GM19025 (cell line): ENCODE measurements around the gene RAPGEF1.
"Not testable (repeated sequence)": the region's sequence is repeated elsewhere in the genome, so short reads cannot be mapped to it uniquely, and the experiment has no call there.

Experiments used
- ATAC-seq: cut with Tn5 transposase; IDR thresholded peaks from one replicate; pipeline ENCODE4 v1.9.1; 2021; ENCODE audit warnings: mild to moderate bottlenecking, low read depth, moderate library complexity; ENCODE audit not compliant: unreplicated experiment

RAPGEF1 gene

GRCh38 chr9:131658377-131659129 lies 81.3 kb downstream of the RAPGEF1 start:
- ATAC-seq: no peak

- ATAC-seq: no peak
Measured at GRCh38 chr9:131657940-131658339, 81.9 kb downstream of the RAPGEF1 start.

DNA sequence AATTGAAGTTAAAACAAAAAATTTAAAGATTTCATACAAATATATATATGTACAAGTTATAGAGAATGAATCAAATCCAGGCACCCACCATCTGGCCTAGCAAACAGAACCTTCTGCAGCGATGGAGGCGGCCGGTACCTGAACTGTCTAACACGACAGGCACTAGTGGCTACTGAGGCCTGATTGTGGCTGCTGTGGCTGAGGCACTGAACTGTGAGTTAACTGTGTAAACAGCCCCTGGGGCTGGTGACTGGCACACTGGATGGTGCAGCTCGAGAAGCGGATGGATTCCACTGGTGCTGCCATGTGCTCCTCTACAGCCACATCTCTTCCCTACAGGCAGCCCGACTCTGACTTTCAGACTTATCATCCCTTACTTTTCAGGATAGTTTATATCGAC lies 82.4 kb downstream of the RAPGEF1 start:
- ATAC-seq: no peak

DNA sequence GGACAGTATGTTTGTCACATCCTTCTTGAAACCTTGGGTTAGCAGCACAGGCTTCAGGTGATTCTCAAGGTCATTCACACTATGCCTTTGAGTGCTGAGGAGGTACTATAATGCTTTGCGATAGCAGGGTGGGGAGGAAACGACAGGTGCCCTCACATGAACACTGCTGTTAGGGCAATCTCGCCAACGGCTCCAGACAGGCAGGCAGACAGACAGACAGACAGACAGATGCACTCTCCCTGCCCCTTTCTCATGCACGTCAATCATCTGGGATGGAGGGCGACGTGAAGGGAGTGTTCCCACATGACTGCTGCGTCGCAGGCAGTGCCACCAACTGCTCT lies 82.9 kb downstream of the RAPGEF1 start:
- ATAC-seq: peak; percentile 32

GRCh38 chr9:131656356-131657036 lies 83.4 kb downstream of the RAPGEF1 start:
- ATAC-seq: peak; percentile 60

DNA sequence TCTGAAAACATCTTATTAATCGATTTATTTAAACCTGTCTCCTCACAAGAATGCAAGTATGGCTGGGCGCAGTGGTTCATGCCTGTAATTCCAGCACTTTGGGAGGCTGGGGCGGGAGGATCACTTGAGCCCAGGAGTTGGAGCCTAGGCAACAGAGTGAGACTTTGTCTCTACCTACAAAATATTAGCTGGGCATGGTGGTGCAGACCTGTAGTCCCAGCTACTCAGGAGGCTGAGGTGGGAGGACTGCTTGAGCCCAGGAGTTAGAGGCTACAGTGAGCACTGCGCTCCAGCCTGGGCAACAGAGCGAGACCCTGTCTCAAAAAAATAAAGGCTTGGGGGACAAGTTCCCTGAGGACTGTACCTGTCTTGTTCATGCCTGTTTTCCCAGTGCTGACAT lies 85.5 kb downstream of the RAPGEF1 start:
- not testable (repeated sequence) for ATAC-seq

DNA sequence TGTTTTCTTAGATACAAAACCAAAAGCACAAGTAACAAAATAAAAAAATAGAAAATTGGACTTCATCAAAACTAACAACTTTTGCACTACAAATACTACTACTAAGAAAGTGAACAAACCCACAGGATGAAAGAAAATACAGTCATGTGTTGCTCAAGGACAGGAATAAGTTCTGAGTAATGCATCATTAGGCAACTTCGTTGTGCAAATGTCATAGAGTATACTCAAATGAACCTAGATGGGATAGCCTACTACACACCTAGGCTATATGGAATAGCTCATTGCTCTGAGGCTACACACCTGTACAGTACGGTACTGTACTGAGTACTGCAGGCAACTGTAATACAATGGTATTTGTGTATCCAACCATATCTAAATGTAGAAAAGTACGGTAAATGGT lies 88.3 kb downstream of the RAPGEF1 start:
- ATAC-seq: no peak

DNA sequence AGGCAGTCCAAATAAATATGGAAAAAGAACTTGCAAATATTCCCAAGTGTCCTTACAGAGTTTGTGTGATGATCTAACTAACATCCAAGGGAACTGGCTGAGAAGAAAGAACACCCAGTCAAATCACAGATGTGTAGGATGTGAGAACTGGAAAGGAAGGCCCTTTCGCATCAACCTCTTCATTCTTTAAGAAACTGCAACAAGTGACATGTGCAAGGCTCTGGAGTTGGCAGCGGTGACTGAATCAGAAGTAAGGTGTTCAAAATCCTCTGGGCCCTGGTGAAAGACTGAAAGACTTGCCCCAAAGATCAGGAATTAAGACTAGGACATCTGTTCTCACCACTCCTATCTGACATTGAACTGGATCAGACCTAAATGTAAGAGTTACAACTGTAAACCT lies 88.7 kb downstream of the RAPGEF1 start:
- ATAC-seq: no peak

DNA sequence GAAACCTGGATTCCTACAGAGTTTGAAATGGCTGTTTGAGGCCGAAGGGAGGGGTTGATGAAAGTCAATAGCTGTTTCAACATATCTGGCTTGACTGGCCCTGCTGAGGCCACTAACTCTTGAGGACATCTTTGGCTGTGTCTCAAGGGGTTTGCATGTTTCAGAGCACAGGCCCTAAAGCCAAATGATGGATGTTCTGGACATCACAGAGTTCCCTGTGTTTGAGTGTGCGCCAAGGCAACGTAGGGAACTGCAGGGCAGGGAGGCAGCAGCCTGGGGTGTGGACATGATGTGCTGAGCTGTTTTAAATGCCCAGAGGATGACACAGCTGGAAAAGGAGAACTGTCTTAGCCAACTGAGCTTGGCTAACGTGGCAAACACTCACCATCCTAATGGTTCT lies 89.6 kb downstream of the RAPGEF1 start:
- ATAC-seq: no peak

- ATAC-seq: no peak
Measured at GRCh38 chr9:131649646-131650045, 90.2 kb downstream of the RAPGEF1 start.

DNA sequence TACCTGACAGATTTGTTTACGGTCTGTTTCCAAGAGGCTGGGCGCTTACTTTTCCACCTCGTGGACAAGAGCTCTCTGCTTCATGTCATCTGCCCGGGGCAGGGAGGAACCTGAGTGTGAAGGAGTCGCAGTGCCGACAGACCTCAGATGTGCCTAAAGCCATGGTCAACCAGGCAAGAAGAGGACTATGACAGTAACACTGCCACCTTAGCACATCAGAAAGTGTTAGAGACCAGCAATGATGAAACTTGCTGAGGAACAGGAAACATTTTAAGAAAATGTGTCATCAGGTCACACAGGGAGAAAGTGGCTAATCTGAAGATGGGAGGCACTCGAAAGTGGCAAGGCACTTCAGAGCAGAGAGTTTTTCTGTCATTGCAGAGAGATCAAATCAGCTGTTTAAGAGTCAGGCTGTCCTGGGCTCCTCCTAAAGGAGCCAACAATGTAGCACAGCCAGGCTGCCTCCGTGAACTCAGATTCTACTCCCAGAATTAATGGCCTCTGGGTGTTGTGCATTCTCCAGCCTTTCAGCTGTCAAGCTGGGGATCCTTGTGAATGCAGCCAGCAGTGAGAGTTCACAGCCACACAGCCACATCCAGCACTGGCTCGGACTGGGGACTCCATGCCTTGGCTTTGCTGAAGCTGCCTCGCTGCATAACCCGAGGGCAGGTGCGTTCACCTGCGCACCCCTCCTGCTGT lies 94.6 kb downstream of the RAPGEF1 start:
- ATAC-seq: peak; percentile 42

DNA sequence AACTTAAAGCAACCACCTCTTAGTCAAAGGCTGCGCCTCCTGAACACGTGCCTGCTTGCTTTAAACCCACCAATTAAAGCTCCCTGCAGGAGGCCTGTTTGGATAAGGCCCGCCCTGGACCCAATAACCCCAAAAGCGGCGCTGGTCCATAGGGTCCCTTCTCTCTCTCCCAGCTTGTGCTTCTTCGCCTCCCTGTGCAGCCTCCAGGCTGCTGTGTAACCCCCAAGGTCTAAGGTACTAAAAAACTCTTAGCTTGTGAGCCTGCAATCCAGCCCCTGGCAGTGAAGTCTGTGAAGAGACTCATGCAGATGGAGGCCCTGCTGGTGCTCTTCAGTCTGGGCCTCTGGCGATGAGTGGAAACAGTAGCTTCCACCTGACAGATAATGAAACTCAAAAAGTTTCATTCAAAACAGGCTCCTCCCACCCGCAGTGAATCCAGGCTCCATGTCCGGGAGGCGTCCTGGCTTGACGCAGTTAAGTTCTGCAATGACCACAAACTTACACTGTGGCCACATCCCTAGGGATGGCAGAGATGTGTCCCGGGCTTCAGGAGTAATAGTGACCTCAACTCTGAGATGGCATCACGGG lies 97.3 kb downstream of the RAPGEF1 start:
- no peak for ATAC-seq

DNA sequence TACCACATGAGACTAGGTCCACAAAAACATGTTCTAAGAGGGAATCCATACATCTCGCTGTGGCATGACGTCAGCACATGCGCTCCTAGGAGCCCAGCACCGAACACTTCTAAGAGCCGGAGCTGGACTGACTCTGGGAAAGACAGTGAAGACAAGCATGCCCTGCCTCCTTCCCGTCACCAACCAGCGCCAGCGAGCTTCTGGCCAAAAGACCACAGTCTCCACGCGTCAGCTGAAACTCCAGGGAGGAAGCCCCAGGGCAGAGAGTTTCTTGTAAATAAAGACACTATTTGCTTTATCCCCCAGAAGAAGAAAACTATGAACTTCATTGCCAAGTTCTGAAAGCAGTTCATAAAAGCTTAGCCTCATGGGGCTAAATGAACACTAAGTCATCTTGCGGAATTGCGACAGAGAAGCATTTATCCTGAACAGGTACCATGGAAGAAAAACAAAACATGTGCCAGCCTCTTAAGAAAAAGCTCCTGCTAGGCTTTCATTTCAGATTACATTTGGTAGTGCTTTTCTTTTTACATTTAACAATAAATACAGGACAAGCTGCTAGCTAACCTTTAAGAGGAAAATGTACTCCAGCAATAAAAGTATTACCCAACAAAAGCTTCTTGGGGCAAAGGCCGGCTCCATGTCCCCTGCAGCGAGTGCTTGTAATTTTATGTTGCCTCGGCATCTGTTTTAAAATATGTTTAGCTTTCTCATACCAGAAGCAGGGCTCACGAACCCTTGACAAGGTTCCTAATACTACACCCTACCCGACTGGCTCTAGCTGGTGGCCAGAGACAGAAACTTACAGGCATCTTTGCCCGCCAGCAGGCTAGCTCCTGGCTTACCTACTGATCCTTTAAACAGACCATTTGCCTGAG lies 98.0 kb downstream of the RAPGEF1 start:
- no peak for ATAC-seq

- ATAC-seq: no peak
Measured at GRCh38 chr9:131640438-131641137, 99.3 kb downstream of the RAPGEF1 start.

DNA sequence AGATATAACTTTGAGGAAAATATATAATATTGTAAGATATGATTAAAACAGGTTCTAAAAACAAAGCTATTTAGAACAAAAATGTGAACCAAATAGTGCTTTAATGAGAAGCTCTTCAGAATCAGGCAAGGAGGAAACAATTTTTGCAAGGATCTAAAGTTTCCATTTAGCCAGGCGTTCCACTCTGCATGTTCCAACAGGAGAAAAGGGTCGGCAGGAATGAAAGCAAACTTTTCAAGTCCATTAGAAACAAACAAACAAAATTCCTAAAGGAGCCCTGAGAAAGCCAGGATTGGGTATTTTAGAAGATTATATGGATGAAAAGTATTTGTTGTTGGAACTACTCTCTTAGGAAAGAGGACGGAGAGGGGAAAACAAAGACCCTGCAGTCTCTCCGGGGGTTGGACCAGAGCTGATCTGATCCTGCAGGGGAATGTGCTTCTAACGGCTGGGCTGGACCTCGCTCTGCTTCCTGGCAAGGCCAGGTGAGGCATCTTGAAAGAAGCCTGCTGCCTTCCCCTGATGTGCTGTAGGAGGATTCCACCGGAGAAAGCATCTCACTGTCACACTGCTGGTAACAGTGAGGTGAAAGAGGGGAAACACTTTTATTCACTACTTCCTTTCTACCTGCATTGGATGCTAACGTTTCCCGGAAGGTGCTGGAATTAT lies 100.0 kb downstream of the RAPGEF1 start:
- no peak for ATAC-seq

DNA sequence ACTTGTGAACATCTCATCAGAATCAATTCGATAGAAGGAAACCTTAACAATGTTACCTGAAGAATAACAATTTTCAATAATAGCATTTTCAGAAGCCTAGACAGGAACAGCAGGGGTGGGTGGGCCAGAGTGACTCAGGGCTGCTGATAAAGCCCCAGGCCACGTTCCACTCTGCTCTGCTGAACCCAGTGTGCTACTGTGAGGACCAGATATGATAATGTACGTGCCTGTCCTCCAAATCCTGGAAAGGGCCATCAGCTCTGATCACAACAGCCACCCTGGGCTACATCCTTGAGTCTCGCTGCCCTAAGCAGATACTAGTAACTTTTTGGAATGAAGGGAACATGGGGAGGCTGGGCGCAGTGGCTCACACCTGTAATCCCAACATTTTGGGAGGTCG lies 103.3 kb downstream of the RAPGEF1 start:
- no peak for ATAC-seq

DNA sequence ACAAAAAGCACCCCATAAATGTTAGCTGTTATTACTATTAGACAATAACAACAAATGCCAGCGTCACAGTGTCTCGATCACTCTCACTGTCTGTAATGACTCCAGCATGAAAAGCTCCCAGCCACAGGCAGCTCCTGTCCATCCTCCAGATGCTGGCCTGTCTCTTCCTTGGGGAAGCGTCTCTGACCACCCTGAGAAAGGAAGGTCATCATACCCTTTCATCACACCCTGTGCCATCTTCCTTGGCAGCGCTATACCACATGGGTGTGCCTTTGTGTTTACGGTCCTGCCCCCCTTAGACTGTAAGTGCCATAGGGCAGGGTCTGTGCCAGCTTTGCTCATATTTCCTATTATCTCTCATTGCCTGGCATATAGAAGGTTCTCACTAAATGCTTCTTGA lies 104.0 kb downstream of the RAPGEF1 start:
- ATAC-seq: no peak

- ATAC-seq: no peak
Measured at GRCh38 chr9:131635285-131635684, 104.6 kb downstream of the RAPGEF1 start.

- no peak for ATAC-seq
Measured at GRCh38 chr9:131633491-131634031, 106.3 kb downstream of the RAPGEF1 start.
